ENCODE data around the gene CHMP6. TPM values are rescaled to one million over a fixed set of nuclear protein-coding genes. Genes with fewer than 3 reads are reported as not detected.

Gene CHMP6
- total RNA-seq, 1 experiment from 2014 or later = 19.7 TPM

DNA sequence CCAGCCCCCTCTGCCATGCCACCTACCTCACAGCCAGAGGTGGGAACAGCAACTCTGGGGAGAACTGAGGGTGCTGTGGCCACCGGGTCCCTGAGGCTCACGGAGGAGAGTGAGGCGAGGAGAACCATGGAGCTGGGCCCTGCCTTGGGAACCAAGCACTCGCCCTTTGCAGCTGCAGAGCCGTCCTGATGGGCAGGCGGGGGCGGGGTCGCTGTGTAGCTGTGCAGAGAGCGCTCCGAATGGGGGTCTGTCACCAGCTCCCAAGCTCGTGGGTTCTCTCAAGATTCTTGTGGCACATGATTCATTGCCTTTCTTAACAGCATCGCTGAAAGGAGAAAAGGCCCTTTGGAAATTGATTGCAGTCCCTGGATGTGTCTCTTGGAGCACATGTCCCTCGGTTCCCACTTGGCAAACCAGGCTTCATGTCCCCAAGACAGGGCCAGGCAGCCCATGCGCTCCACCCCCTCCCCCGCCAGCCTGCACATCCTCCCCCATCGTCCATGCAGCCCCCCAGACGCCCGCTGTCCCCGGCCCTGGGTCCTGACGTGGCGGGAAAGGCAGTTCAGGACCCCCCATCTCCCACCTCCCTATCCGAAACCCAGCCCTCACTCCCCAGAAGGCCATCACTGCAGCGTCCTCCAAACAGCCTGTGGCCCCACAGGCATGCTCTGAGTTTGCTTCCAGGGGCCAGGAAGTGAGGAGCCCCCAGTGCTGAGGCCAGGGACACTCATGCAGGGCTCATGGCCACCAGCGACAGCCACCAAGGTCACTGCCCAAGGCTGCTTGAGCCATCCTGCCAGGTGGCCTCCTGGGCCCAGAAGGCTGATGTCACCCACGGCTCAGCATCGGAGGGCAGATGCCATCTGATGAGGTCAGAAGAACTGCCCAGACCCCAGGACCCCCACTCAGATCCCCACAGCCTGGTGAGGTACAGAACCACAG is 20.6 kb upstream of the CHMP6 start:
- DNase-seq (ENCODE audit: low read depth) = no peak

GRCh38 chr17:80971704-80972304 is 19.8 kb upstream of the CHMP6 start:
- DNase-seq (ENCODE audit: low read depth) = no peak

- no peak for DNase-seq (ENCODE audit: low read depth)
Observed at GRCh38 chr17:80976701-80977100, 14.9 kb upstream of the CHMP6 start.

DNA sequence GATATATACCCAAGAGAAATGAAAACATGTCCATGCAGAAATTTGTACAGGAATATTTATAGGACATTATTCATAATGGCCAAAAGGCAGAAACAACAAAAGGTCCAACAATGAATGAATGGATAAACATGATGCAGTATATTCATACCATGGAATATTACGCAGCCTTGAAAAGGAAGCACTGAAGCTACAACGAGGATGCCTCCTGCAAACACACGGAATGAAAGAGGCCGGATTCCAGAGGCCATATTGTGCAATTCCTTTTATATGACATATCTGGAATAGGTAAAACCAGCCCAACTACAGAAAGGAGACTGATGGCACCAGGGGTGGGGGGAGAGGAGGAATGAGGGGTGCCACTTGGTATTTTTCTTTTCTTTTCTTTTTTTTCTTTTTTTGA is 14.5 kb upstream of the CHMP6 start:
- DNase-seq (ENCODE audit: low read depth) = no peak

DNA sequence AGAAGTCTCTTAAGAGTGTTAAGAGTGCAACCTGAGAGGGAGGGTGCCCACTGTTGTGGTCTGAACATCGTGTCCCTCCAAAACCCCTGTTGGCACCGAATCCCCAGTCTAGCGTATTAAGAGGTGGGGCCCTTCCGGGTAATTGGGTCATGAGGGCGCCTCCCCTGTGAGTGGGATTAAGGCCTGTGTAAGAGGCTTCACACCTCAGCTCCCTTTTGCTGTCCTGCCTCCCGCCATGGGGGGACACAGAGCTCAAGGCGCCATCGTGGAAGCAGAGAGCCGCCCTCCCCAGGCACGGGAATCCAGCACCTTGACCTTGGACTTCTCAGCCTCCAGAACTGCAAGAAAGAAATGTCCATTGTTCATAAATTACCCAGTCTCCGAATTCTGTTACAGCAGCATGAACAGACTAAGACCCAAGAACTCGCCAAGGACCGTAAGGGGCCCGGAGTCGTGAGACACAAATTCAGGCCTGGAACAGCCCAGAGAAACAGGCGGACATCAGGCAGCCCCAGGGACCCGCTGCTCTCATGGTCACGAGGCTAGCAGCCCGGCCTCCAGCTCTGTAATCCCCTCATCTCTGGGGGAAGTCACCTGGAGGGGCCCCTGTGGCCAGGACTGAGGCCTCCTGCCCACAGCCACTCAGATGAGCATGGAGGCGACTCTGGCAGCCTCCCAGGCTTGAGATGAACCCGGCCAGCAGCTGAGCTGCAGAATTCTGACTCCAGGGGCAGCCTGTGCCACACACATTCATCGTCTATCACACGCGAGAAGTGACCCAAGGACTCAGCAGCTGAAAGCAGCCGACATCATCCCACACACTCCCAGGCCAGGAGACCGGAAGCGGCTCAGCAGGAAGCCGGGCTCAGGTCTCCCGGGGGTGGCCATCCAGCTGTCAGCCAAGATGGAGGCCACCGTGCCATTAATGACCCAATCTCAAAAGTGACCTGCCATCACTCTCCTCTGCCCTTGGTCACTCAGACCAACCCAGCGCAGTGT is 12.8 kb upstream of the CHMP6 start:
- no peak for DNase-seq (ENCODE audit: low read depth)

DNA sequence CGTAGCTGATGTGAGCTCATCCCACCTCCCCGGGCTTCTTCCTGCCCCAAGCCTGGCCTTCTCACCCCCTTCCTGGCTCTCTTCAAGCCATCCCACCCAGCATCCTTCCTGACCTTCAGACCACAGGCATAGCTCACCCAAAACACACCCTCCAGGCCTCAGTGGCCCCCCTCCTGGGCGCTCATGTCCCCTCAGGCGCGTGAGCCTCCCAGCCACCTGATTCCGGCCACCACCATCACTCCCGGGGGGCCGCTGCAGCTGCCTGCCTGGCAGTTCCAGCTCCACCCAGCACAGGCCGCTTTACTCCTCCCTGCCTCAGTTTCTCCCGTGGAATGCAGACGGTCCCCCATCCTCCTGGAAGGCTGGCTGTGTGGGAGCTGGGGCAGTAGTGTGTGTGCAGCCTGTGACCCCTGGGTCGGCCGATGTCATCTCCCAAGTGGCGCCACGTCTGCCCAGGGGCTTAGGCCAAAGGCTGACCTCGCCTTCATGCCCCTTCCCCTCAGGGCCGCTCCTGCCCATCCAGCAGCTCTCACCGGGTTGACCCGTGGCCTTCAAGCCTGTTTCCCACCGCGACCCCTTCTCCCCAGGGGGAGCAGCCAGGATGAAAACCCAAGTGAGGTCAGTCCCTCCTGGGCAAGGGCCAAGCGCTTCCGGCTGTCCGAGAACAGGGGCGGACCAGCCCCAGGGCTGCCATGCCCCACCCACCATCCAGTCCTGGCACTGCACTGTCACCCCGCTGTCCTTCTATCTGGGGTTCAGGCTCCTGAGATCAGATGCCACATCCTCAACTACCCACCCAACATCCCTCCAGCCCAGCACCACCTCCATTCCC is 11.9 kb upstream of the CHMP6 start:
- DNase-seq (ENCODE audit: low read depth) = no peak

GRCh38 chr17:80980397-80981061 is 11.1 kb upstream of the CHMP6 start:
- DNase-seq (ENCODE audit: low read depth) = peak; percentile 40

DNA sequence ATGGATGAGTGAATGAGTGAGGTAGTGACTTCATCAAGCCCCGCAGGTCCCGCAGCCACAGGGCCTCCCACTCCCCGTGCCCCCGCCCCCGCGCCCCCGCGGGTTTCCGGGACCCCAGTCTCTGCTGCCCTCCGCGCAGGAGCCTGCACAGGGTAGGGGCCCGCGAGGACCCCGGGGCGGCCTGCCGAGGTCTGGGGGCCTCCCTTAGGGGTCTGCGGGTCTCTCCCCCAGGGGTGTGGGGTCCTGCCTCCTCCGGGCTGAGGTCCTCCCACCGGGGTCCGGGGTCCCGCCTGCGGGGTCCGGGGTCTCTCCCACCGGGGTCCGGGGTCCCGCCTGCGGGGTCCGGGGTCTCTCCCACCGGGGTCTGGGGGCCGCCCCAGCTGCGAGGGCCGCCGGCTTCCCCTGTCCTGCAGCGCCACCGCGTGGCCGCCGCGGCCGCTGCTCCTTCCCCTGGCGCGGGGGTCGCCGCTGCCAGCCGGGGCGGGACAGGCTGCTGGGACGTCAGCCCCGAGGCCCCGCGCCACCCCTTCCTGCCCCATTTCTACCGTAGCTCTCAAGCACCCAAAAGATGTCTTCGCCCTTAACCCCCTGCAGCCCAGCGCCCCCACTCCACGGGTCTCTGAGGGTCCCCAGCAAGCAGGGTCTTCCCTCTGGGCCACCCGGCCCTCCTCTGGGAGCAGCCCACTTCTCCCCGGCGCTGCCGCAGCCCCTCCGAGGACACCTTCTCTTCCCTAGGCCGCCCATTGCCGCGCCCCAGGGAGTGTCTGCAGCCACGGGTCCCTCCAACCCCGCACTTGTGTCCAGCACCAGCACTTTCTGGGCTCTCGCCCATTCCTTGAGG is 10.4 kb upstream of the CHMP6 start:
- no peak for DNase-seq (ENCODE audit: low read depth)

GRCh38 chr17:80981929-80982425 is 9.7 kb upstream of the CHMP6 start:
- DNase-seq (ENCODE audit: low read depth) = no peak

DNA sequence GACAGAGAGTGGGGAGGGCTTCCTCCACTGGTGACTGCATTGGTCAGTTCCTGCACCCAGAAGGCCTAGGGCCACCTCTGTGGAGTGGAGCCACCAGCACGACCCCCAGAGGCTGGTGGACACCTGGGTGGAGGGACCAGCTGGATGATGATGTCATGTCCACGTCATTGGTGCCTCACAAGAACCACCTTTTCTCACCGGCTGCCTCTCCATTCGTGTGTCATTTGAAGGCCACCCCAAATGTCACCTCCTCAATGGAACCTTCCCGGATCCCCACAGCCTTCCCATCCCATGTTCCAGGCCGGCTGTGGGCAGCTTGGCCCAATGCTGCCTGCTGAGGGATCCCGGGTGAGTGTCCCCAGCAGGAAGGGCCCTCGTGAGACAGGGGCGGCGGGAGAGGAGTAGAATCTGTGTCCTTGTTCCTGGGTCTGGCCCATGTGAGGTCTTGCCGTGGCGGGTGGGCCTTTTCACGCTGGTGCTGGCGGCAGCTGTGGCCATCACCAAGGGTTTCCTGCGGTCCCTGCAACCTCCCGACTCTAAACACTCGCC is 9.1 kb upstream of the CHMP6 start:
- no peak for DNase-seq (ENCODE audit: low read depth)

DNA sequence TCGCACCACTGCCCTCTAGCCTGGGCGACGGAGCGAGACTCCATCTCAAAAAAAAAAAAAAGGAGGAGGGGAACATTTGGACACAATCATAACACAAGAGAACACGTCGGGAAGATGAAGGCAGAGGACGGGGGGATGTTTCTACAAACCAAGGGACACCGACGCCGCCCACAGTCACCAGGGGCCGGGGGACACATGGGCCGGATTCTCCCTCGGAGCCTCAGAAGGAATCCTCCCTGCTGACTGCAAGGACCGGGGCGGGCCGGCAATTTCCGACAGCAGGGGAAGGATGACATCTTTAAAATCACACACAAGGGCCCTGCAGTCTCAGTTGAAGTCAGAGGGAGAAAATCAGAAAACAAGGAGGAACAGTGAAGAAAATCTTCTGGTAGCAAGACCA is 8.1 kb upstream of the CHMP6 start:
- no peak for DNase-seq (ENCODE audit: low read depth)

- DNase-seq (ENCODE audit: low read depth) = peak; percentile 95
Observed at GRCh38 chr17:80984749-80985148, 6.9 kb upstream of the CHMP6 start.

DNA sequence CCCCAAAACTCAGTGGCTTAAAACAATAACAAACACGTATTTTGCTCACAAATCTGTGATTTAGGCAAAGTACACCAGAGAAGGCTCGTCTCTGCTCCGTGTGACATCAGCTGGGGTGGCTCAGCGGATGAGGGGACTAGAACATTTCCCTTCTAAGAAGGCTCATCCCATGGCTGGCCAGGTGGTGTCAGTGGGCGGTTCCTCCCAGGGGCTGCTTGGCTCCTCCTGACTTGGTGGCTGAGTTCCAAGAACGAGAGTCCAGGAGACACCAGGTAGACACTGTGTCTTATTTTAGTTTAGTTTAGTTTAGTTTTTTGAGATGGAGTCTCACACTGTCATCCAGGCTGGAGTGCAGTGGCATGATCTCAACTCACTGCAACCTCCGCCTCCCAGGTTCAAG is 5.6 kb upstream of the CHMP6 start:
- no peak for DNase-seq (ENCODE audit: low read depth)

DNA sequence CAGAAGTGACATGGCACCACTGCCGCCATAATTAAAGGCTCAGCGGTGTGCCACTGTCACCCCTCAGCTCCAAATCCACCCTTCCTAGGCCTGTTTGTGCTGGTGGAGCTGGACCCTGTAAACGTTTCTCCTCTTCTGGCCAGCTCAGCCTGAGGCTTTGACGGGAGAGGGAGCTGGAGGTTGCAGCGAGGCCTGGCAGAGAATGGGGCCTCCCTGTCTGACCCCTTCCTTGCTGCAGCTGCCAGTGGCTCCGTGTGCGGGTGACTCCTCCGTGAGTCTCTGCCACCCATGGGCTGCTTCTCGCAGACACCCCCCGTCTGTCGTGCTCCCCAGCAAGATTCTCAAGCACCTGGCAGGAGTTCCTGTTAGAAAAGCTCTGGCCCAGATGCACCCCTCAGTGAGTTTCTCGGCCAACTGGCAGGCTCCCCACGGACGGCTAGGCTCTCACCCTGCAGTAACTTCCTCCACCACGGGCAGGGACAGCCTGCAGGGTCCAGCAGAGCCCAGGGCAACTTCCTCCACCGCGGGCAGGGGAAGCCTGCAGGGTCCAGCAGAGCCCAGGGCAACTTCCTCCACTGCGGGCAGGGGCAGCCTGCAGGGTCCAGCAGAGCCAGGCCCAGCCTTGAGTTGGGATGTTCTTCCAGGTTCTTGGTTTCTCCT is 4.7 kb upstream of the CHMP6 start:
- DNase-seq (ENCODE audit: low read depth) = no peak

- DNase-seq (ENCODE audit: low read depth) = no peak
Observed at GRCh38 chr17:80987941-80988461, 3.6 kb upstream of the CHMP6 start.

GRCh38 chr17:80989586-80989913 is 2.1 kb upstream of the CHMP6 start:
- DNase-seq (ENCODE audit: low read depth) = no peak

DNA sequence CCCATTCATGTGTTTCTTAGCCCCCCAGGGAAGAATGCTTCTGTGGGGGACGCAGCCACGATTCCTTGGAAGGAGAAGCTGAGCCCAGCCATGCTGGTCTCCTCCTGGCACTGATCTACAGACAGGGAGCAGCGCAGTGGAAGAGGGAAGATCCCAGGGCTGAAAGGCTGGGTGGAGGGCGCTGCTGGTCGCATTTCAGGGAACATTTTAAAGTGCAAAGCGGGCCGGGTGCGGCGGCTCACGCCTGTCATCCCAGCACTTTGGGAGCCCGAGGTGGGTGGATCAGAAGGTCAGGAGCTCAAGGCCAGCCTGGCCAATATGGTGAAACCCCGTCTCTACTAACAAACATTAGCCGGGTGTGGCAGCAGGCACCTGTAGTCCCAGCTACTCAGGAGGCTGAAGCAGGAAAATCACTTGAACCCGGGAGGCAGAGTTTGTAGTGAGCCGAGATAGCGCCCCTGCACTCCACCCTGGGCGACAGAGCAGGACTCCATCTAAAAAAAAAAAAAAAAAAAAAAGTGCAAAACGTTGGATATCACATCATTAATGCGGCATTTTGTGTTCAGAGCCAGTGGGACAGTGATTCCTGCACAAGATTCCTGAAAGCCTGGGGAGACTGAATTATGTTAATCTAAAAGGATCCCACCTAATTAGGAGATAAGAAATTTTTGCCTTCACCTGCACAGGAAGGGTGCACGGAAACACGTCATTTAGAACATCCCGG is 558 bp upstream of the CHMP6 start:
- DNase-seq (ENCODE audit: low read depth) = no peak
